Hematopoietic multipotent progenitor cell treated with erythropoietin and hydrocortisone succinate and interleukin-3 and kit ligand, for 4 days (in vitro differentiated cells): ENCODE data around the gene NHLRC4.

Experiments used
- DNase-seq: peaks from one replicate; pipeline ENCODE4 v3.0.0-alpha.2; 2015

Gene NHLRC4

DNA sequence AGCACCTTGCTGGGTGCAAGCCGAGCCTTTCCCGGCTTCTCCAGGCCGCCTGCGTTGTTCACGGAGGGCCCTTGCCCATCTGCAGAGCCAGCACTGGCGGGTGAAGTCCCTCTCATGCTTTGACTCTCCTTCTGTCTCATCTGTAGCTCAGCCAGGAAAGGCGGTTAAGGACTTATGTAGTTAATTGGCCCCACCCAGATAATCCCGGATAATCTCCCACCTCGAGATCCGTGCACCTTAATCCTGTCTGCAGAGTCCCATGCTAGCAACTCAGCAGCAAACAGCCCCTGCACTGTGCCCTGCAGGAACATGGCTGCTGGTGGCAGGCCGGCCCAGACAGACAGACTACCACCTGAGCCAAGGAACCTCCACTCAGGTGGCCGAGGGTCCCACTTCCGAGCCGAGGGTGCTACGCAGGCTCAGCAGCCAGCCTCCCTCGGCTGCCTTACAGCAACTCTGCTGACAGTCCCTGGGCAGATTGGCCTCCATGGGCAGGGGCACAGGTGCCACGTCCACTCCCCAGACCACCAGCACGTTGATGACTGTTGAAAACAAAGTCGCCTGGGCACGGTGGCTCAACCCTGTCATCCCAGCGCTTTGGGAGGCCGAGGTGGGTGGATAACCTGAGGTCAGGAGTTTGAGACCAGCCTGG lies 40.0 kb downstream of the NHLRC4 start:
- no peak for DNase-seq

- DNase-seq, result no peak
Observed at GRCh38 chr16:608019-608418, 41.2 kb downstream of the NHLRC4 start.

GRCh38 chr16:609316-609715 lies 42.5 kb downstream of the NHLRC4 start:
- no peak for DNase-seq

GRCh38 chr16:609984-610383 lies 43.2 kb downstream of the NHLRC4 start:
- no peak for DNase-seq

- peak; percentile 62 for DNase-seq
Observed at GRCh38 chr16:610513-611381, 43.9 kb downstream of the NHLRC4 start.

- no peak for DNase-seq
Observed at GRCh38 chr16:615122-615521, 48.3 kb downstream of the NHLRC4 start.

DNA sequence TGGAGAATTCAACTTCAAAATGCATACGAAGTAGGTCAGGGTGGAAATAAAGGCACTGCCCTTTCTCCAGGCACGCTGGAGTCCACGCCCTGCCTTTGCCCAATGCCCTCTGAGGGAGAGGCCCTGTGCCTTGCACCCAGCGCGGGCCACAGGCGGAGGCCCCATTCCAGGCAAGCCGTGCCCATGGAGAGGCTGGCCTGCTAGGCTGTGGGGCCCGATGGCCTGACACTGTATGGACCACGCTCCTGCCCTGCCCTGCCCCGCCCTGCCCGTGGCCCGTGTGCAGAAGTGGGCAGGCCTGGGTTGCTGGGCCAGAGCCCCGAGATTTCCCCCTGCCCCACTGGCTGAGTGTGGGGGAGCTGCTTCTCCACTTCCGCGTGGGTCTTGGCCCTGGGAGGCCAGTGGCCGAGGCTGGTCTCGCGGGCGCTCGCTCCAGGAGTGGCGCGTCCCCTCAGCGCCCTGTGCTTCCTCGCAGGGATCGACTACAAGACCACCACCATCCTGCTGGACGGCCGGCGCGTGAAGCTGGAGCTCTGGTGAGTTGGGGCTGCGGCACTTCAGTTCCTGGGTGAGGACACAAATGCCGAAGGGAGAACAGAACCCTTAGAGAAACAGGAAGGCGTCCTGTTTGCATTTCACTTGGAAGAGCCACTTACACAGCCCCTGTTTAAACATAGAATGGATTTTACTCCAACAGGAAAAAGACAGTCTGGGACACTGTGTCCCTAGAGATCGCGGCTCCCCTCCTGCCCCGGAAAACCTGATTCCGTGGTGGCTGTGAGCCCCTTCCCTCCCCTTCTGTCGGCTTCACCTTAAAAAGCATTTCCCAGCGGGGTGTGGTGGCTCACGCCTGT lies 50.2 kb downstream of the NHLRC4 start:
- DNase-seq, result no peak

GRCh38 chr16:617855-618254 lies 51.0 kb downstream of the NHLRC4 start:
- no peak for DNase-seq
